Caco-2 (cell line): ENCODE measurements around the gene DLG2. TPM values are rescaled to one million over a fixed set of nuclear protein-coding genes. Genes with fewer than 3 reads are reported as not detected.

Experiments
- BruUV-seq: library from RNA; stranded (reverse); fragments of 400-500 nt; replicated peaks from 2 replicates; lab custom pipeline; 2021; lab: Mats Ljungman, UMichigan
- CTCF ChIA-PET: fragments of 300-600 bp; sonication (Branson Sonifier 250); formaldehyde crosslinking; loops from one replicate; lab custom pipeline; 2022; ENCODE audit warnings: antibody characterized with exemption; lab: Charles Lee
- POLR2A ChIA-PET: fragments of 300-600 bp; sonication (Branson Sonifier 250); formaldehyde crosslinking; loops from one replicate; lab custom pipeline; 2022; ENCODE audit warnings: antibody characterized with exemption; lab: Charles Lee
- DNase-seq, 2 experiments: peaks; one replicate each; pipeline versions ENCODE4 v3.0.0 to v3.0.0-alpha.2; 2020 to 2022
- H3K27me3 ChIP-seq: replicated peaks from 2 replicates; pipeline ENCODE4 v1.6.0; 2011; ENCODE audit warnings: low read length; ENCODE audit not compliant: control insufficient read depth, insufficient read depth
- H3K36me3 ChIP-seq: 2 replicates; pipeline ENCODE4 v1.5.1; 2011; ENCODE audit warnings: low read length; ENCODE audit not compliant: control insufficient read depth, insufficient read depth
- H3K4me1 ChIP-seq: fragments of 250-450 bp; sonication (Bioruptor Pico); 2 replicates; pipeline ENCODE4 v1.5.1; 2020; ENCODE audit warnings: mild to moderate bottlenecking
- H3K4me3 ChIP-seq: 2 replicates; pipeline ENCODE4 v1.5.1; 2011; ENCODE audit warnings: low read depth, mild to moderate bottlenecking, control low read depth, low read length
- H3K9me3 ChIP-seq: fragments of 250-450 bp; sonication (Bioruptor Pico); 2 replicates; pipeline ENCODE4 v1.5.1; 2020; ENCODE audit warnings: mild to moderate bottlenecking, moderate library complexity
- H3K27ac Mint-ChIP-seq: one replicate; pipeline ENCODE4 v1.8.0; 2022; ENCODE audit warnings: mixed read lengths; ENCODE audit not compliant: unreplicated experiment
- H3K27me3 Mint-ChIP-seq: one replicate; pipeline ENCODE4 v1.8.0; 2022; ENCODE audit warnings: mixed read lengths; ENCODE audit not compliant: insufficient read depth, unreplicated experiment
- H3K36me3 Mint-ChIP-seq: one replicate; pipeline ENCODE4 v1.8.0; 2022; ENCODE audit warnings: mild to moderate bottlenecking, mixed read lengths; ENCODE audit not compliant: insufficient read depth, unreplicated experiment
- H3K4me1 Mint-ChIP-seq: one replicate; pipeline ENCODE4 v1.8.0; 2022; ENCODE audit warnings: low read depth, mixed read lengths; ENCODE audit not compliant: unreplicated experiment
- H3K4me3 Mint-ChIP-seq: one replicate; pipeline ENCODE4 v1.8.0; 2022; ENCODE audit warnings: mild to moderate bottlenecking, moderate library complexity, mixed read lengths; ENCODE audit not compliant: unreplicated experiment
- H3K9me3 Mint-ChIP-seq: one replicate; pipeline ENCODE4 v1.8.0; 2022; ENCODE audit warnings: mixed read lengths; ENCODE audit not compliant: unreplicated experiment
- intact Hi-C: fragments of 100-400 bp; cut with micrococcal nuclease; formaldehyde crosslinking; loops from one replicate; pipeline ENCODE4 v1.10.0; 2022; ENCODE audit not compliant: unreplicated experiment
- total RNA-seq: library from RNA; stranded (reverse); gene quantifications from 2 replicates; pipeline ENCODE4 v1.2.3, GENCODE V29; 2022
- TF ChIP-seq, protein P1 (sequence below), 2 experiments: fragments of 200-600 bp in 1 of 2; IDR thresholded peaks; 1 replicate in 1 of 2; 2 replicates in 1 of 2; pipeline versions ENCODE4 v1.5.1 to v1.8.0; 2011 to 2022; ENCODE audit warnings: antibody characterized with exemption in 1 of 2, control low read depth in 1 of 2, inconsistent platforms in 1 of 2, low read depth in 1 of 2, low read length in 1 of 2, mild to moderate bottlenecking in 1 of 2, moderate library complexity in 1 of 2; ENCODE audit not compliant: insufficient read depth in 1 of 2, severe bottlenecking in 1 of 2, unreplicated experiment in 1 of 2

Gene DLG2
- total RNA-seq, 1 experiment from 2014 or later, result 21.6 TPM

DNA sequence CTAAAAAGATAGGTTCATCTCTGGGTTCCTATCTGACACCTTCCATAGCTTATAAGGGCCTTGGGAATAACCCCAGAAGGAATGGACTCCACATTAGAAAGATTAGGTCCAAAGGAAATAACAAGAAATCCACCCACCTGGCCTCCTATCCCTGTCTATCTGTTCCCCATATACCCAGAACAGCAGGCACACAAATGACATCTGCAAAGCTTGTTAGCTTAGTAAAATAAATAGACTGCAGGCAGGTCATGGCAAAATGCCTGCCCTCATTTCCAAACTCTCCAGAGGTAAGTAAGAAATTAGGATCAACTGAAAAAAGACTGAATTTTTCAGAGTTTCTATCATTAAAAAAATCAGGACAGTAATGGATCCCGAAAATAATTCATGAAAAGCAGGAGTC lies 489.5 kb downstream of the DLG2 start:
- Histone ChIP-seq H3K4me1 (no peaks in the 10 kb centered on the region), H3K9me3 (peaks cover 11% of the 10 kb centered on the region), H3K36me3 (no peaks in the 10 kb centered on the region), H3K4me3 (no peak overlapping the region), H3K27me3 (no peaks in the 10 kb centered on the region)
- intact Hi-C loops, result no loop called here
- POLR2A ChIA-PET, result no interaction called here
- H3K4me3 Mint-ChIP-seq, result no peak overlapping the region
- BruUV-seq, result no TSS peak
- no peaks in the 10 kb centered on the region for H3K36me3 Mint-ChIP-seq
- H3K4me1 Mint-ChIP-seq, result no peaks in the 10 kb centered on the region
- no peak for DNase-seq
- H3K27ac Mint-ChIP-seq, result no peak overlapping the region
- TF ChIP-seq, protein P1, sequence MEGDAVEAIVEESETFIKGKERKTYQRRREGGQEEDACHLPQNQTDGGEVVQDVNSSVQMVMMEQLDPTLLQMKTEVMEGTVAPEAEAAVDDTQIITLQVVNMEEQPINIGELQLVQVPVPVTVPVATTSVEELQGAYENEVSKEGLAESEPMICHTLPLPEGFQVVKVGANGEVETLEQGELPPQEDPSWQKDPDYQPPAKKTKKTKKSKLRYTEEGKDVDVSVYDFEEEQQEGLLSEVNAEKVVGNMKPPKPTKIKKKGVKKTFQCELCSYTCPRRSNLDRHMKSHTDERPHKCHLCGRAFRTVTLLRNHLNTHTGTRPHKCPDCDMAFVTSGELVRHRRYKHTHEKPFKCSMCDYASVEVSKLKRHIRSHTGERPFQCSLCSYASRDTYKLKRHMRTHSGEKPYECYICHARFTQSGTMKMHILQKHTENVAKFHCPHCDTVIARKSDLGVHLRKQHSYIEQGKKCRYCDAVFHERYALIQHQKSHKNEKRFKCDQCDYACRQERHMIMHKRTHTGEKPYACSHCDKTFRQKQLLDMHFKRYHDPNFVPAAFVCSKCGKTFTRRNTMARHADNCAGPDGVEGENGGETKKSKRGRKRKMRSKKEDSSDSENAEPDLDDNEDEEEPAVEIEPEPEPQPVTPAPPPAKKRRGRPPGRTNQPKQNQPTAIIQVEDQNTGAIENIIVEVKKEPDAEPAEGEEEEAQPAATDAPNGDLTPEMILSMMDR (IDR thresholded peaks at IDR 0.05; ENCODE audit: insufficient read depth in 1 of 2, low read depth in 1 of 2, low read length in 1 of 2, severe bottlenecking in 1 of 2, unreplicated experiment in 1 of 2), result no peak
- no peaks in the 10 kb centered on the region for H3K27me3 Mint-ChIP-seq
- CTCF ChIA-PET, result no interaction called here
- H3K9me3 Mint-ChIP-seq, result peaks cover 21% of the 10 kb centered on the region

DNA sequence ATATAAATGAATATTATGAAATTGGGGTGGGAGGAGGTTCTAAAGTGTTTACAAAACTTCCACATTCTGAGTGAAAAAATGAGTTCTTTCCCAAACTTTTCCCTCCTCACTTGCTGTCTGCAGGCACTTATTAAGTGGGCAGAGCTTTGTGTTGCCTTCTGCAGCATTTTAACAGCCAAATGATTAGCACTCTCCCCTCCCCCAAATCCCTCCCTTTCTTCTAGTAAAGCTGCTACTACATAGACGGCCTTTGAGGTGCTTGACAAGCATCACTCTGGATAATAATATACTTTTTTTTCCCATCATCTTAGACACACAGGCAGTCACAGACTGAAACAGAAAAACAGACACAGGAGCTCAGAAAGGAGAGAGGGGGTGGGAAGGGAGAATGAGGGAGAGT lies 493.5 kb downstream of the DLG2 start:
- Histone ChIP-seq H3K27me3 (no peaks in the 10 kb centered on the region), H3K4me1 (no peaks in the 10 kb centered on the region), H3K36me3 (no peaks in the 10 kb centered on the region), H3K9me3 (no peaks in the 10 kb centered on the region), H3K4me3 (no peak overlapping the region)
- Mint-ChIP-seq H3K27me3 (no peaks in the 10 kb centered on the region), H3K4me1 (no peaks in the 10 kb centered on the region), H3K27ac (no peak overlapping the region), H3K36me3 (no peaks in the 10 kb centered on the region), H3K4me3 (no peak overlapping the region), H3K9me3 (peaks cover 3% of the 10 kb centered on the region)
- ChIA-PET CTCF (no interaction called here), POLR2A (no interaction called here)
- DNase-seq, result no peak
- intact Hi-C loops, result no loop called here
- no TSS peak for BruUV-seq
- TF ChIP-seq, protein P1 (IDR thresholded peaks at IDR 0.05; ENCODE audit: insufficient read depth in 1 of 2, low read depth in 1 of 2, low read length in 1 of 2, severe bottlenecking in 1 of 2, unreplicated experiment in 1 of 2), result no peak

DNA sequence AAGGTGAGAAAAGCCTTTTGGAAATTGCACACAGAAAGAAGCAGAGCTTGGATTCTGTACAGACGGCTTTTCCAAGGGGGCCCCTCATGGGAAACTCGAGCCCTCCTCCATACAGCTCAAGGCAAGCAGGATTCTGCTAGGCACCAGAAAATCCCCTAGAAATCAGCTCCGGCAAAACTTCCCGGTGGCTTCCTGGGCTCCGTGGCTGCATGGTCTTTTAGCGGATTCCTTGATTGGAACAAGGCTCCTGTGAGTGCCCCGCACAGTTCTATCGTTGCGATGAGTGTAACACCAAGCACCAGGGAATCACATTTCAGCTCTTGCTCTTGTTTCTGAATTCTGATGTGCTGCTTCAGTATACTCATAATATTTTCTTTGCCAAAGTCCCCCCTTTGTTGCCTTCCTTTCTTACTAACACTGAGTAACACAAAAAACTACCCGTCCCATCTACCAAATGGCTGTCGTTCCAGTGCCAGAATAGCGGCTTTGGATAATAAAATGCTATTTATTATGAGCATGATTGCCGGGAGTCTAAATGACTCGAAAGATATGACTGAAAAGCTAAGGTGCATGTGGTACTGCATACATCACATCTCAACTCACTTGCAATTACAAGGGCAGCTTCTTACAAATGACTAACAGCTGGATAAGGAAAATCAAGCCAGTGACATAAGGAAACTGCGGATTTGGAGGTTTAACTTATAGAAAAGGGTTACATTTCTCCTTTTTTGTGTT lies 494.1 kb downstream of the DLG2 start:
- no peak for DNase-seq
- no peak overlapping the region for H3K4me3 Mint-ChIP-seq
- no peaks in the 10 kb centered on the region for H3K4me1 Mint-ChIP-seq
- Histone ChIP-seq H3K4me1 (no peaks in the 10 kb centered on the region), H3K9me3 (no peaks in the 10 kb centered on the region), H3K27me3 (no peaks in the 10 kb centered on the region), H3K36me3 (no peaks in the 10 kb centered on the region), H3K4me3 (no peak overlapping the region)
- H3K36me3 Mint-ChIP-seq, result no peaks in the 10 kb centered on the region
- no peaks in the 10 kb centered on the region for H3K9me3 Mint-ChIP-seq
- TF ChIP-seq, protein P1 (IDR thresholded peaks at IDR 0.05; ENCODE audit: insufficient read depth in 1 of 2, low read depth in 1 of 2, low read length in 1 of 2, severe bottlenecking in 1 of 2, unreplicated experiment in 1 of 2), result no peak
- intact Hi-C loops, result no loop called here
- no peak overlapping the region for H3K27ac Mint-ChIP-seq
- no peaks in the 10 kb centered on the region for H3K27me3 Mint-ChIP-seq
- ChIA-PET CTCF (no interaction called here), POLR2A (no interaction called here)
- no TSS peak for BruUV-seq
